B cell (primary cell): ENCODE results near the gene SHLD1.

ENCODE experiments used
- EZH2 ChIP-seq: IDR thresholded peaks from 2 replicates; pipeline ENCODE4 v1.6.1; 2012; ENCODE audit warnings: borderline replicate concordance, low read depth, mild to moderate bottlenecking, moderate library complexity, low read length; ENCODE audit not compliant: insufficient read depth, poor library complexity, severe bottlenecking
- TF ChIP-seq, protein P1 (sequence below): fragments of 200-600 bp; IDR thresholded peaks from one replicate; pipeline ENCODE4 v1.8.0; 2022; ENCODE audit warnings: antibody characterized with exemption, mild to moderate bottlenecking

DNA sequence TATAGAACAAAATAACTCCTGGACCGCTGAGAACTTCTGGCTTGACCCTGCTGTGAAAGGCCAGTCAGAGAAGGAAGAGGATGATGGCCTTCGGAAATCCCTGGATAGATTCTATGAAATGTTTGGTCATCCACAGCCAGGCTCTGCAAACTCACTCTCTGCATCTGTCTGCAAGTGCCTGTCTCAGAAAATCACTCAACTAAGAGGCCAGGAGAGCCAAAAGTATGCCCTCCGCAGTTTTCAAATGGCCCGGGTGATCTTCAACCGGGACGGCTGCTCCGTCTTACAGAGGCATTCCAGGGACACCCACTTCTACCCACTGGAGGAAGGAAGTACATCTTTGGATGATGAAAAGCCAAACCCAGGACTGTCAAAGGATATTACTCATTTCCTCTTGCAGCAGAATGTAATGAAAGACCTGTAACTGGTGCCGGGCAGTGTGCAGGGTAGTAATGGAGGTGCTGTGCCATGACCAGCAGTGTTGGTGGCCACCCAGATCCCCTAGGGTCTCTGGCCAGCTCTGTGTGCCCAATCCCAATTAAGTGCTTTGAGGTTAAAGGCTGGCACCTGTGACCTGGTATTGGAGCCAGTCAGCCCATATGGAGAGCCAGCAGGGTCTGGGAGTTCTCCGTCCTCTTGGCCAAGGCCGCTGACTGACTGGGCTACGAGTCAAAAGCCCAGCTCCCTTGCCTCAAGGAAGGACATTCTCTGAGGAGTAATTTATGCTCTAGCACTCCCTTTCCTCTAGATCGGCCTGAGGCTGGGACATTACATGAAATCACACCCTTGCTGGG is 113.0 kb downstream of the SHLD1 start:
- TF ChIP-seq, protein P1, sequence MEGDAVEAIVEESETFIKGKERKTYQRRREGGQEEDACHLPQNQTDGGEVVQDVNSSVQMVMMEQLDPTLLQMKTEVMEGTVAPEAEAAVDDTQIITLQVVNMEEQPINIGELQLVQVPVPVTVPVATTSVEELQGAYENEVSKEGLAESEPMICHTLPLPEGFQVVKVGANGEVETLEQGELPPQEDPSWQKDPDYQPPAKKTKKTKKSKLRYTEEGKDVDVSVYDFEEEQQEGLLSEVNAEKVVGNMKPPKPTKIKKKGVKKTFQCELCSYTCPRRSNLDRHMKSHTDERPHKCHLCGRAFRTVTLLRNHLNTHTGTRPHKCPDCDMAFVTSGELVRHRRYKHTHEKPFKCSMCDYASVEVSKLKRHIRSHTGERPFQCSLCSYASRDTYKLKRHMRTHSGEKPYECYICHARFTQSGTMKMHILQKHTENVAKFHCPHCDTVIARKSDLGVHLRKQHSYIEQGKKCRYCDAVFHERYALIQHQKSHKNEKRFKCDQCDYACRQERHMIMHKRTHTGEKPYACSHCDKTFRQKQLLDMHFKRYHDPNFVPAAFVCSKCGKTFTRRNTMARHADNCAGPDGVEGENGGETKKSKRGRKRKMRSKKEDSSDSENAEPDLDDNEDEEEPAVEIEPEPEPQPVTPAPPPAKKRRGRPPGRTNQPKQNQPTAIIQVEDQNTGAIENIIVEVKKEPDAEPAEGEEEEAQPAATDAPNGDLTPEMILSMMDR = no peak
- TF ChIP-seq EZH2 = no peak
